Endothelial cell of umbilical vein (primary cell): Measurements from ENCODE around the gene TRAPPC6A. TPM values are rescaled to one million over a fixed set of nuclear protein-coding genes. Genes with fewer than 3 reads are reported as not detected.

Source experiments
- BruUV-seq: library from RNA; stranded (reverse); fragments of 400-500 nt; replicated peaks from 2 replicates; lab custom pipeline; 2021; lab: Mats Ljungman, UMichigan
- CTCF ChIA-PET: fragments of 300-600, 350-600 bp; sonication (Branson Sonifier 250); formaldehyde crosslinking; loops from one replicate; lab custom pipeline; 2021; ENCODE audit warnings: antibody characterized with exemption, inconsistent platforms; lab: Charles Lee
- POLR2A ChIA-PET: fragments of 300-600, 350-600 bp; sonication (Branson Sonifier 250); formaldehyde crosslinking; loops from one replicate; lab custom pipeline; 2021; ENCODE audit warnings: antibody characterized with exemption, inconsistent platforms; lab: Charles Lee
- DNase-seq: peaks from one replicate; pipeline ENCODE4 v3.0.0-alpha.2; 2011; ENCODE audit warnings: low read depth, low spot score
- FAIRE-seq: peaks from 2 replicates; lab custom pipeline; 2011; peaks lifted over from hg19 to GRCh38; lab: Jason Lieb, UNC
- H2AFZ ChIP-seq: 2 replicates; pipeline ENCODE4 v1.6.0; 2012; ENCODE audit warnings: low read depth, low read length, control low read depth, inconsistent platforms
- H3K27ac ChIP-seq: 2 replicates; pipeline ENCODE4 v1.5.1; 2011; ENCODE audit warnings: low read depth, mild to moderate bottlenecking, control low read depth, low read length, moderate library complexity; ENCODE audit not compliant: insufficient read depth
- H3K27me3 ChIP-seq, 2 experiments: 2 replicates each; pipeline versions ENCODE4 v1.6.0 to v1.6.1; 2011; ENCODE audit warnings: low read length in 2 of 2, mixed read lengths in 1 of 2; ENCODE audit not compliant: control insufficient read depth in 2 of 2, insufficient read depth in 2 of 2
- H3K36me3 ChIP-seq, 2 experiments: 2 replicates in 1 of 2; 3 replicates in 1 of 2; pipeline ENCODE4 v1.5.1; 2011; ENCODE audit warnings: low read length in 2 of 2, mild to moderate bottlenecking in 1 of 2, moderate library complexity in 1 of 2; ENCODE audit not compliant: control insufficient read depth in 2 of 2, insufficient read depth in 2 of 2; ENCODE audit errors: extremely low read depth in 1 of 2
- H3K4me1 ChIP-seq: 3 replicates; pipeline ENCODE4 v1.5.1; 2011; ENCODE audit warnings: mild to moderate bottlenecking, low read length; ENCODE audit not compliant: control insufficient read depth, insufficient read depth; ENCODE audit errors: extremely low read depth
- H3K4me2 ChIP-seq: 2 replicates; pipeline ENCODE4 v1.6.1; 2011; ENCODE audit warnings: low read length, control low read depth, mixed read lengths; ENCODE audit not compliant: insufficient read depth
- H3K4me3 ChIP-seq, 3 experiments: fragments of 200-600 bp in 1 of 3; sonication (generic), shearing (Covaris generic) in 1 of 3; replicated peaks in 1 of 3; 2 replicates each; pipeline ENCODE4 v1.5.1; 2011 to 2016; ENCODE audit warnings: control low read depth in 3 of 3, low read length in 3 of 3, mild to moderate bottlenecking in 2 of 3, inconsistent platforms in 1 of 3, low read depth in 1 of 3, moderate library complexity in 1 of 3; ENCODE audit not compliant: insufficient read depth in 1 of 3
- H3K79me2 ChIP-seq: 2 replicates; pipeline ENCODE4 v1.6.0; 2012; ENCODE audit warnings: low read length, inconsistent platforms; ENCODE audit not compliant: control insufficient read depth, insufficient read depth
- H3K9ac ChIP-seq: replicated peaks from 2 replicates; pipeline ENCODE3; 2011; ENCODE audit warnings: low read length, control low read depth; ENCODE audit not compliant: insufficient read depth; ENCODE audit errors: extremely low read depth
- H3K9me1 ChIP-seq: replicated peaks from 3 replicates; pipeline ENCODE4 v1.6.0; 2011; ENCODE audit warnings: mild to moderate bottlenecking, low read length; ENCODE audit not compliant: control insufficient read depth, insufficient read depth; ENCODE audit errors: extremely low read depth
- H3K9me3 ChIP-seq: replicated peaks from 2 replicates; pipeline ENCODE4 v1.5.1; 2012; ENCODE audit warnings: low read length, inconsistent platforms; ENCODE audit not compliant: control insufficient read depth, insufficient read depth
- H4K20me1 ChIP-seq: replicated peaks from 2 replicates; pipeline ENCODE3; 2011; ENCODE audit warnings: mild to moderate bottlenecking, low read length; ENCODE audit not compliant: control insufficient read depth, insufficient read depth; ENCODE audit errors: extremely low read depth
- EZH2 ChIP-seq: IDR thresholded peaks from 2 replicates; pipeline ENCODE4 v1.6.1; 2012; ENCODE audit warnings: borderline replicate concordance, low read depth, mild to moderate bottlenecking, moderate library complexity, low read length, inconsistent platforms; ENCODE audit not compliant: severe bottlenecking
- FOS ChIP-seq: IDR thresholded peaks from 2 replicates; pipeline ENCODE4 v1.6.1; 2011; ENCODE audit warnings: mild to moderate bottlenecking, low read length, moderate library complexity, borderline replicate concordance; ENCODE audit not compliant: insufficient read depth
- GATA2 ChIP-seq: IDR thresholded peaks from 2 replicates; pipeline ENCODE4 v1.7.0; 2011; ENCODE audit warnings: low read depth, mild to moderate bottlenecking, moderate library complexity, mixed read lengths, low read length; ENCODE audit not compliant: insufficient read length, insufficient read depth
- JUN ChIP-seq: IDR thresholded peaks from 2 replicates; pipeline ENCODE4 v1.6.1; 2011; ENCODE audit warnings: borderline replicate concordance, low read depth; ENCODE audit not compliant: insufficient read length, insufficient read depth
- MYC ChIP-seq: IDR thresholded peaks from one replicate; pipeline ENCODE4 v1.6.1; 2011; ENCODE audit warnings: mild to moderate bottlenecking, low read depth, low read length
- POLR2A ChIP-seq: IDR thresholded peaks from 2 replicates; pipeline ENCODE4 v1.6.1; 2012; ENCODE audit warnings: low read depth, mild to moderate bottlenecking, control low read depth, low read length
- POLR2AphosphoS5 ChIP-seq: IDR thresholded peaks from 2 replicates; pipeline ENCODE4 v1.6.1; 2012; ENCODE audit warnings: low read depth, mild to moderate bottlenecking, control low read depth, low read length, moderate library complexity; ENCODE audit not compliant: insufficient read depth
- dilution Hi-C: fragments of 300-500 bp; cut with MboI; formaldehyde crosslinking; loops from one replicate; pipeline ENCODE4 v1.15.0; 2019; ENCODE audit warnings: low sequenced_read_pairs; ENCODE audit not compliant: extremely low pct_ligation_motif_present
- intact Hi-C: fragments of 100-400 bp; cut with micrococcal nuclease; formaldehyde crosslinking; loops from one replicate; pipeline ENCODE4 v1.10.0; 2022
- polyA plus RNA-seq, 4 experiments: library from polyadenylated mRNA; depleted of rRNA in 3 of 4; stranded (reverse) in 3 of 4; unstranded in 1 of 4; fragments of >200 nt; gene quantifications; 2 replicates each; pipeline versions ENCODE4 v1.2.1 to v1.2.3, GENCODE V29; 2011 to 2012; ENCODE audit warnings: missing spikeins in 1 of 4
- total RNA-seq: library from RNA; stranded (reverse); gene quantifications from 2 replicates; pipeline ENCODE4 v1.2.3, GENCODE V29; 2021
- TF ChIP-seq, protein P1 (sequence below): IDR thresholded peaks from 2 replicates; pipeline ENCODE4 v1.6.1; 2011; ENCODE audit not compliant: insufficient read depth, insufficient read length
- TF ChIP-seq, protein P2 (sequence below), 2 donors: IDR thresholded peaks; 1 replicate in 1 of 2; 2 replicates in 1 of 2; pipeline ENCODE4 v1.5.1; 2011; ENCODE audit warnings: low read length in 2 of 2, mild to moderate bottlenecking in 2 of 2, moderate library complexity in 2 of 2, control low read depth in 1 of 2, inconsistent platforms in 1 of 2, low read depth in 1 of 2; ENCODE audit not compliant: insufficient read depth in 1 of 2; ENCODE audit errors: extremely low read depth in 1 of 2

TRAPPC6A gene
- total and polyA plus RNA-seq, 2 donors (not counting 3 experiments of a cell fraction or from before 2014, with no cell fraction given), result 18.1 to 45.4 TPM

- H3K4me1 ChIP-seq, result peaks cover 13% of the 10 kb centered on the region
- BruUV-seq, result no TSS peak
- H2AFZ ChIP-seq, result peak overlapping the region; percentile 92
- dilution Hi-C loops (no loop called here), intact Hi-C loops (no loop called here)
- POLR2A ChIA-PET, result interaction anchor here (1.4 kb wide), 1 partner anchor 15 kb away, joined by 3 read pairs; no protein-coding TSS in a partner anchor
- peak overlapping the region; percentile 62 for H3K4me2 ChIP-seq
- CTCF ChIA-PET, result interaction anchor here (0.7 to 3.3 kb wide), 11 partner anchors 8 to 160 kb away, joined by 3 to 13 read pairs (median 7); partner anchors contain the start of genes NKPD1 and PPP1R37
- no peaks in the 10 kb centered on the region for H4K20me1 ChIP-seq
- H3K9ac ChIP-seq, result peak overlapping the region; percentile 74
- FAIRE-seq (peak; percentile 53), DNase-seq (no peak)
- no peaks in the 10 kb centered on the region for H3K27me3 ChIP-seq
- H3K36me3 ChIP-seq, result no peaks in the 10 kb centered on the region
- peak overlapping the region; percentile 68 for H3K27ac ChIP-seq
- H3K9me3 ChIP-seq, result no peaks in the 10 kb centered on the region
- TF ChIP-seq POLR2AphosphoS5, result peak; percentile 41
- TF ChIP-seq, protein P1, sequence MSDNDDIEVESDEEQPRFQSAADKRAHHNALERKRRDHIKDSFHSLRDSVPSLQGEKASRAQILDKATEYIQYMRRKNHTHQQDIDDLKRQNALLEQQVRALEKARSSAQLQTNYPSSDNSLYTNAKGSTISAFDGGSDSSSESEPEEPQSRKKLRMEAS, result no peak
- no peaks in the 10 kb centered on the region for H3K9me1 ChIP-seq
- peak overlapping the region; percentile 68 to 90 (median 85) for H3K4me3 ChIP-seq
- H3K79me2 ChIP-seq, result peaks cover 11% of the 10 kb centered on the region
These were observed 1.2 kb upstream of the TRAPPC6A start for GRCh38 chr19:45179072-45179891.

DNA sequence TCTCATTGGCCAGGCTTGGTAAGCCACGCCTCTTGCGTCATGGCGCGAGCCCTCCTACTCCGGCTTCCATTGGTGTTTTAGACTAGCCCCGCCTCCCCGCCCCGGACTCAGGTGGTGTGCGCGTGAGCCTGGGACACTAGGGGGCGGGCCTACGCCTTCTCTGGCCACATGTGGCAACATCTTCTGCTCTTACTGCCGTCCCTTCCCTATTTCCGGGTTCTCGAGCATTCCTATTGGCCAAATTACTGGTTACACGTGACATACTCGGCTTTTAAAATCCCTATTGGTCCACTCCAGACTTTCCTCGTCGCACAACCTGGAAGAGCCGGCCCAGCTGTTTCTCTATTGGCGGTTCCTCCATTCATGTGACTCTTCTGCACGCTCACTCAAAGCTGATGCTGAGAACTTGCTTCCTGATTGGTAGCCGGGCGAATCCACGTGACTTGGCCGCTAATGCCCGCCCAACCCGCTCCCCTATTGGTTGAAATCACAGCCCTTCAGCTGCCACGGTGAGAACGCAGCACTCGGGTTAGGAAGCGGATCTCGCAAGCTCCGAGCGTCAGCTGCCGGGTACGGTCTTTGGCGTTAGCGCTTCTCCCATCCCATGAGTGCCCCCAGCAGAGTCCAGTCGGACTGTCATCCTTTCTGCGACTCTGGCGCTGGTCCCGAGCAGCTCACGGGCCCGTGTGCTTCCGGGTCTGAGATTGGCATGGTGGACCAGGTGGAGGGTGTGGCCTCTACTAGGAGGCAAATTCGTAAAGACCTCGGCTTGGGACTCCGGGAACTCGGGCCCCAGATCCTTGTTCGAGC lies 430 bp upstream of the TRAPPC6A start, which contains the start of gene BLOC1S3:
BLOC1S3 (plus strand) TSS at position 523 of the 810 bp plus-strand sequence. CDS start 513 bp downstream, outside the sequence.
- Histone ChIP-seq H3K79me2 (peaks cover 11% of the 10 kb centered on the region), H3K9me3 (no peaks in the 10 kb centered on the region), H3K4me2 (peak within 1 kb of the TSS; percentile 84), H3K9me1 (no peaks in the 10 kb centered on the region), H3K9ac (peak within 1 kb of the TSS; percentile 79), H3K27ac (peak within 1 kb of the TSS; percentile 80), H4K20me1 (no peaks in the 10 kb centered on the region), H3K27me3 (no peaks in the 10 kb centered on the region), H3K4me3 (peak within 1 kb of the TSS; percentile 68 to 91 (median 85)), H2AFZ (peak within 1 kb of the TSS; percentile 92), H3K4me1 (peaks cover 13% of the 10 kb centered on the region), H3K36me3 (no peaks in the 10 kb centered on the region)
- dilution Hi-C loops, result no loop called here
- ChIA-PET CTCF (interaction anchor here (0.7 to 3.3 kb wide), 11 partner anchors 8 to 161 kb away, joined by 3 to 13 read pairs (median 7); partner anchors contain the start of genes NKPD1 and PPP1R37), POLR2A (interaction anchor here (0.7 to 1.4 kb wide), 2 partner anchors 14 to 16 kb away, joined by 3 read pairs; no protein-coding TSS in a partner anchor)
- intact Hi-C loops, result loop anchor here (1.0 kb wide), 1 partner anchor 86 kb away; no protein-coding TSS in a partner anchor
- TF ChIP-seq POLR2AphosphoS5 (no peak), EZH2 (no peak), GATA2 (no peak), JUN (no peak), POLR2A (peak; percentile 58), FOS (no peak), MYC (peak; percentile 59)
- TF ChIP-seq, protein P2, sequence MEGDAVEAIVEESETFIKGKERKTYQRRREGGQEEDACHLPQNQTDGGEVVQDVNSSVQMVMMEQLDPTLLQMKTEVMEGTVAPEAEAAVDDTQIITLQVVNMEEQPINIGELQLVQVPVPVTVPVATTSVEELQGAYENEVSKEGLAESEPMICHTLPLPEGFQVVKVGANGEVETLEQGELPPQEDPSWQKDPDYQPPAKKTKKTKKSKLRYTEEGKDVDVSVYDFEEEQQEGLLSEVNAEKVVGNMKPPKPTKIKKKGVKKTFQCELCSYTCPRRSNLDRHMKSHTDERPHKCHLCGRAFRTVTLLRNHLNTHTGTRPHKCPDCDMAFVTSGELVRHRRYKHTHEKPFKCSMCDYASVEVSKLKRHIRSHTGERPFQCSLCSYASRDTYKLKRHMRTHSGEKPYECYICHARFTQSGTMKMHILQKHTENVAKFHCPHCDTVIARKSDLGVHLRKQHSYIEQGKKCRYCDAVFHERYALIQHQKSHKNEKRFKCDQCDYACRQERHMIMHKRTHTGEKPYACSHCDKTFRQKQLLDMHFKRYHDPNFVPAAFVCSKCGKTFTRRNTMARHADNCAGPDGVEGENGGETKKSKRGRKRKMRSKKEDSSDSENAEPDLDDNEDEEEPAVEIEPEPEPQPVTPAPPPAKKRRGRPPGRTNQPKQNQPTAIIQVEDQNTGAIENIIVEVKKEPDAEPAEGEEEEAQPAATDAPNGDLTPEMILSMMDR (IDR thresholded peaks at IDR 0.05; ENCODE audit: extremely low read depth in 1 of 2, insufficient read depth in 1 of 2, low read depth in 1 of 2, low read length in 2 of 2), result peak; percentile 22 to 53
- TF ChIP-seq, protein P1, result peak; percentile 83
- FAIRE-seq (peak; percentile 100), DNase-seq (peak; percentile 100)
- BruUV-seq, result TSS peak; percentile 48
